ENCODE measurements around the gene SMYD3.

DNA sequence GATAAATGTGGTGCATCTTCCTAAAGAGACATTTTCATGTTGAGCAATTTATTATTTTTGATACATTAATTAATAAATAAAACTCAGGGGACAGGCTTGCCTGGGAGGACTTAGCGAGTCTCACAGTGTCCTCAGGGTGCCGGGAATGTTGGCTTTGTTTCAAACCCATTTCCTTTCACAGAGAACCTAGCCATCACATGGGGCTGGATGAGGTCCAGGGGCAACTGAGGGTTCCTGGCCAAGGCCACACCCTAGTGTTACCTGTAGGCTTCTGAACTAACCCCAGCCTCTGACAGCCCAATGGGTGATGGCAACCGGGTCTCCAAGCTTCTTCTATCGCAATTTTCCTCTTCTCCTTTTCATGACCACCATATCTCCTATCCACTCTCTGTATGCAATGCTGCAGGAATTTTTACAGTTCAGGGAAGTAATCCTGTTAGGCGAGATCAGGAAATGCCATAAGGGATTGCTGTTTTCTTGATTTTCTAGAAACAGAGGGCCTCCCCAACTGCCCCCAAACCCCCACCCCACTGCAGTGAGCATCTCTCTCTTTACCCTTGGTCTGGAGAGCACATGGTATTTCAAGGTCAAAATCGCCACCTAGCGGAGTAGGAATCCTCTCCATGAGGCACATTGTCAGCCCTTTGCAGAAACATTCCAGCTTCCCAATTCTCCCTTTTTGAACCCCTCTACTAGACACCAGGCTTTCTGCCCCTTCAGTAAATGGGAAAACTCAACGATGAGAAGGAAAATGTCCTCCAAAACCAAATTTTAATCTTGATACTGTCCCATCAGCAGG lies 22.1 kb upstream of the SMYD3 start:
- no peak for TF ChIP-seq CTCF (IDR thresholded peaks at IDR 0.05)
- no peak for TF ChIP-seq POLR2A (IDR thresholded peaks at IDR 0.05)
